CD4-positive, alpha-beta T cell (primary cell): Measurements from ENCODE around the gene CUL7. TPM values are rescaled to one million over a fixed set of nuclear protein-coding genes. Genes with fewer than 3 reads are reported as not detected.

Source experiments
- ATAC-seq: fragments of 200-7000 bp; cut with Tn5 transposase; one replicate; pipeline ENCODE4 v1.10.0; 2022; ENCODE audit warnings: mild to moderate bottlenecking; ENCODE audit not compliant: poor library complexity
- CTCF ChIA-PET: fragments of 350-600 bp; sonication (Branson Sonifier 250); formaldehyde crosslinking; loops from one replicate; lab custom pipeline; 2021; ENCODE audit warnings: antibody characterized with exemption, inconsistent platforms; lab: Charles Lee
- POLR2A ChIA-PET: fragments of 350-600 bp; sonication (Branson Sonifier 250); formaldehyde crosslinking; loops from one replicate; lab custom pipeline; 2021; ENCODE audit warnings: antibody characterized with exemption, inconsistent platforms; lab: Charles Lee
- DNase-seq, 14 experiments: peaks; one replicate each; pipeline ENCODE4 v3.0.0-alpha.2; 2013 to 2020; ENCODE audit warnings: mixed read lengths in 2 of 14
- H3K27ac ChIP-seq, 2 donors: one replicate each; pipeline versions ENCODE4 v1.5.1 to v1.7.0; 2013; ENCODE audit warnings: low read length in 2 of 2, low read depth in 1 of 2, mild to moderate bottlenecking in 1 of 2
- H3K27me3 ChIP-seq, 2 experiments: 1 replicate in 1 of 2; 2 replicates in 1 of 2; pipeline versions ENCODE4 v1.6.1 to v1.7.0; 2013; ENCODE audit warnings: low read length in 2 of 2, control low read depth in 1 of 2, mild to moderate bottlenecking in 1 of 2, moderate library complexity in 1 of 2; ENCODE audit not compliant: insufficient read depth in 2 of 2, control insufficient read depth in 1 of 2
- H3K36me3 ChIP-seq: one replicate; pipeline ENCODE4 v1.6.1; 2013; ENCODE audit warnings: low read length, control low read depth; ENCODE audit not compliant: insufficient read depth
- H3K4me1 ChIP-seq: one replicate; pipeline ENCODE4 v1.6.1; 2013; ENCODE audit warnings: low read length, control low read depth; ENCODE audit not compliant: insufficient read depth
- H3K4me3 ChIP-seq: one replicate; pipeline ENCODE4 v1.5.1; 2013; ENCODE audit warnings: mild to moderate bottlenecking, low read length, moderate library complexity
- H3K9me3 ChIP-seq, 2 experiments: 1 replicate in 1 of 2; 2 replicates in 1 of 2; pipeline versions ENCODE4 v1.6.1 to v1.7.0; 2013; ENCODE audit warnings: low read length in 2 of 2, mild to moderate bottlenecking in 2 of 2, control low read depth in 1 of 2, moderate library complexity in 1 of 2; ENCODE audit not compliant: control insufficient read depth in 1 of 2, insufficient read depth in 1 of 2
- H3K27ac Mint-ChIP-seq: one replicate; pipeline ENCODE4 v1.8.0; 2020; ENCODE audit warnings: mixed read lengths
- H3K27me3 Mint-ChIP-seq: one replicate; pipeline ENCODE4 v1.8.0; 2021; ENCODE audit warnings: mixed read lengths
- H3K36me3 Mint-ChIP-seq: one replicate; pipeline ENCODE4 v1.8.0; 2021; ENCODE audit warnings: low read depth, mixed read lengths
- H3K4me1 Mint-ChIP-seq: one replicate; pipeline ENCODE4 v1.8.0; 2021; ENCODE audit warnings: low read depth, mixed read lengths
- H3K4me3 Mint-ChIP-seq: one replicate; pipeline ENCODE4 v1.8.0; 2020; ENCODE audit warnings: mild to moderate bottlenecking, mixed read lengths
- H3K9me3 Mint-ChIP-seq: one replicate; pipeline ENCODE4 v1.8.0; 2020; ENCODE audit warnings: mixed read lengths
- intact Hi-C, 2 experiments: fragments of 100-400 bp; cut with DNase I in 1 of 2; cut with micrococcal nuclease in 1 of 2; formaldehyde crosslinking; loops; one replicate each; pipeline versions ENCODE4 v1.15.1 to v1.9.0; 2023 to 2025; cut with DNase I, micrococcal nuclease
- total RNA-seq, 174 experiments: library from RNA in 2 of 174; stranded (reverse) in 2 of 174; gene quantifications; one replicate each; pipeline ENCODE4 v1.2.3 and lab custom pipeline; 2021 to 2026
- TF ChIP-seq, protein P1 (sequence below): fragments of 200-600 bp; IDR thresholded peaks from one replicate; pipeline ENCODE4 v1.8.0; 2022; ENCODE audit warnings: antibody characterized with exemption, mild to moderate bottlenecking

Gene CUL7
- total RNA-seq, 2 experiments from 2014 or later: 5.9 to 6.9 TPM

DNA sequence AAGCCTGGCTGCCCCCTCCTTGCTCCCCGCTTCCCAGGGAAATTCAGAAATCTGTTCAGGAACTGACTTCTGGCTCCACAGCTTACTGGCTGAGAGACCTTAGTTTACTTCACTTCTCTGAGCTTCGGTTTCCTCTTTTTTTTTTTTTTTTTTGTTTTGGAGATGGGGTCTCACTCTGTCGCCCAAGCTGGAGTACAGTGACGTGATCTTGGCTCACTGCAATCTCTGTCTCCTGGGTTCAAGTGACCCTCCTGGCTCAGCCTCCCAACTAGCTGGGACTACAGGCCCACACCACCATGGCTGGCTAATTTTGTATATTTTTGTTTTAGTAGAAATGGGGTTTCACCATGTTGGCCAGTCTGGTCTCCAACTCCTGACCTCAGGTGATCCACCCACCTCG lies 37.4 kb upstream of the CUL7 start:
- Mint-ChIP-seq H3K4me3 (no peak overlapping the region), H3K27ac (no peak overlapping the region), H3K9me3 (no peaks in the 10 kb centered on the region), H3K27me3 (no peaks in the 10 kb centered on the region), H3K4me1 (peaks cover 23% of the 10 kb centered on the region), H3K36me3 (no peaks in the 10 kb centered on the region)
- ATAC-seq (no peak), DNase-seq (no peak)
- Histone ChIP-seq H3K4me1 (no peaks in the 10 kb centered on the region), H3K4me3 (no peak overlapping the region), H3K27me3 (no peaks in the 10 kb centered on the region), H3K9me3 (no peaks in the 10 kb centered on the region), H3K27ac (no peak overlapping the region), H3K36me3 (no peaks in the 10 kb centered on the region)
- TF ChIP-seq, protein P1, sequence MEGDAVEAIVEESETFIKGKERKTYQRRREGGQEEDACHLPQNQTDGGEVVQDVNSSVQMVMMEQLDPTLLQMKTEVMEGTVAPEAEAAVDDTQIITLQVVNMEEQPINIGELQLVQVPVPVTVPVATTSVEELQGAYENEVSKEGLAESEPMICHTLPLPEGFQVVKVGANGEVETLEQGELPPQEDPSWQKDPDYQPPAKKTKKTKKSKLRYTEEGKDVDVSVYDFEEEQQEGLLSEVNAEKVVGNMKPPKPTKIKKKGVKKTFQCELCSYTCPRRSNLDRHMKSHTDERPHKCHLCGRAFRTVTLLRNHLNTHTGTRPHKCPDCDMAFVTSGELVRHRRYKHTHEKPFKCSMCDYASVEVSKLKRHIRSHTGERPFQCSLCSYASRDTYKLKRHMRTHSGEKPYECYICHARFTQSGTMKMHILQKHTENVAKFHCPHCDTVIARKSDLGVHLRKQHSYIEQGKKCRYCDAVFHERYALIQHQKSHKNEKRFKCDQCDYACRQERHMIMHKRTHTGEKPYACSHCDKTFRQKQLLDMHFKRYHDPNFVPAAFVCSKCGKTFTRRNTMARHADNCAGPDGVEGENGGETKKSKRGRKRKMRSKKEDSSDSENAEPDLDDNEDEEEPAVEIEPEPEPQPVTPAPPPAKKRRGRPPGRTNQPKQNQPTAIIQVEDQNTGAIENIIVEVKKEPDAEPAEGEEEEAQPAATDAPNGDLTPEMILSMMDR: no peak
- ChIA-PET CTCF (no interaction called here), POLR2A (interaction anchor here (0.6 kb wide), 1 partner anchor 659 kb away, joined by 3 read pairs; no protein-coding TSS in a partner anchor)
- intact Hi-C loops: no loop called here

DNA sequence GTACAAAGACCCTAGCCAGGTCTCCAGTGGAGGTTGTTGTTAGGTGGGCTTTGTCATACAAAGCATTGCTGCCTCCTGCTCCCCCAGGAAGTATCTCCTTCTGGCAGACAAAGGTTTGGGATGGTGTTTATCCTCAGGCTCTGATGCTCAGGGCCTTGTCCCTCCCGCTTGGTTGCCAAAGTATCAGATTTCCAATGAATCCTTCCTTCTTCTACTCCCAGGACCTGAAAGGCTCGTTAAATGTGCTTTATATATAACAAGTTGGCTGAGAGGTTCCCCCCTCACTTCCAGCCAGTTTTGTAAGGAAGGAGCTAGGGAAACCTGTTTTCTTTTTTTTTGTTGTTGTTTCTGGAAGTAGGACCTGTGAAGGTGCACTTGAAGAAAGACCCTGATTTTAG lies 36.9 kb upstream of the CUL7 start:
- ChIA-PET POLR2A (interaction anchor here (0.6 kb wide), 1 partner anchor 658 kb away, joined by 3 read pairs; no protein-coding TSS in a partner anchor), CTCF (no interaction called here)
- no peaks in the 10 kb centered on the region for H3K27me3 Mint-ChIP-seq
- H3K27me3 ChIP-seq: no peaks in the 10 kb centered on the region
- peaks cover 18% of the 10 kb centered on the region for H3K4me1 Mint-ChIP-seq
- H3K36me3 ChIP-seq: no peaks in the 10 kb centered on the region
- no peak overlapping the region for H3K27ac Mint-ChIP-seq
- DNase-seq (no peak), ATAC-seq (no peak)
- no peaks in the 10 kb centered on the region for H3K36me3 Mint-ChIP-seq
- no peaks in the 10 kb centered on the region for H3K4me1 ChIP-seq
- H3K27ac ChIP-seq: no peak overlapping the region
- intact Hi-C loops: no loop called here
- TF ChIP-seq, protein P1: no peak
- H3K9me3 Mint-ChIP-seq: no peaks in the 10 kb centered on the region
- H3K4me3 Mint-ChIP-seq: no peak overlapping the region
- H3K4me3 ChIP-seq: no peak overlapping the region
- no peaks in the 10 kb centered on the region for H3K9me3 ChIP-seq

DNA sequence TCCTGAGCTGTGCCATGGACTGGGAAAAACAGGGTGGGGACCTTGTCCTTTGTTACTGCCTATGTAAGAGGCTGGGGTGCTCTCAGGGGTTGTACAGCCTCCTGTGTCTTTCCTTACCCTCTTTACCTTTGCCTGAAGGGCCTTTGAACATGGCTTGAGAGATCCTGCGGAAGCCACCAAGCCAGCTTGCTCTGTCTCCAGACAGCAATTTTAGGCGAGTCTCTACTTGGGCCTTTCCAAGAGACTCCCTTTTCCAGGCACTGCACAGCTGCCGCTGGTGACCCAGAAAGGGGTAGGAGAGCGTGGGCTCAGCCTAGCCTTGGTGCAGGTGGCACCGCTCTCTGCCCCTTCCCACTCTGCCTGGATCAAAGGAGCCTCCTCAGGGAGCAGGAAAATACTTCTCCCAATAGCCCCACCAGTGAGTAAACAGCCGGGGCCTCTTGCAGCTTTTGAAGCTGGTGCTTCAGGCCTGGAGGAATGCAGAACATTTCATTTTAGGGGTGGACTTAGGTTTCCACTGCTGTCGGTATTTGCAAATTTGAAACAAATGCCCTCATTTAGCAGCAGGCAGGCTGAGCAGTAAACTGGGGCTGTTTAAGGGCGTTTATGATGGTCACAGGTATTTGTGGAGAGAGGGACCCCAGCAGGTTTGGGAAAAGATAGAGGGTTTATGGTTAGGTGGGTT lies 36.4 kb upstream of the CUL7 start:
- no peaks in the 10 kb centered on the region for H3K36me3 ChIP-seq
- Mint-ChIP-seq H3K27ac (no peak overlapping the region), H3K36me3 (no peaks in the 10 kb centered on the region), H3K27me3 (no peaks in the 10 kb centered on the region), H3K4me1 (peaks cover 16% of the 10 kb centered on the region), H3K9me3 (no peaks in the 10 kb centered on the region), H3K4me3 (no peak overlapping the region)
- no peaks in the 10 kb centered on the region for H3K27me3 ChIP-seq
- ChIA-PET POLR2A (no interaction called here), CTCF (interaction anchor here (1.3 kb wide), 1 partner anchor 53 kb away, joined by 3 read pairs; no protein-coding TSS in a partner anchor)
- H3K4me3 ChIP-seq: no peak overlapping the region
- ATAC-seq: no peak
- DNase-seq: no peak
- H3K9me3 ChIP-seq: no peaks in the 10 kb centered on the region
- no peaks in the 10 kb centered on the region for H3K4me1 ChIP-seq
- no peak overlapping the region for H3K27ac ChIP-seq
- TF ChIP-seq, protein P1: no peak
- intact Hi-C loops: no loop called here
